HepG2 (cell line): ENCODE results near the gene SGCG. TPM values are rescaled to one million over a fixed set of nuclear protein-coding genes. Genes with fewer than 3 reads are reported as not detected.

Source experiments
- ATAC-seq: fragments of 200-7000 bp; cut with Tn5 transposase; 3 replicates; pipeline ENCODE4 v1.9.1; 2020; ENCODE audit warnings: mild to moderate bottlenecking, moderate library complexity
- BruUV-seq: library from RNA; stranded (reverse); fragments of 400-500 nt; replicated peaks from 2 replicates; lab custom pipeline; 2021; lab: Mats Ljungman, UMichigan
- CTCF ChIA-PET: fragments of 300-600 bp; formaldehyde crosslinking; extraction: SDS; loops from one replicate; lab custom pipeline; 2021; ENCODE audit warnings: low total read pairs, inconsistent platforms, low intra/inter-chr PET ratio; lab: Yijun Ruan, JAX
- POLR2A ChIA-PET: fragments of 350-600 bp; sonication (Branson Sonifier 250); formaldehyde crosslinking; loops from one replicate; lab custom pipeline; 2020; ENCODE audit warnings: antibody characterized with exemption, inconsistent platforms; lab: Yijun Ruan, JAX
- DNase-seq: peaks from one replicate; pipeline ENCODE4 v3.0.0-alpha.2; 2015; ENCODE audit warnings: low spot score
- FAIRE-seq: peaks from 3 replicates; lab custom pipeline; 2011; peaks lifted over from hg19 to GRCh38; lab: Jason Lieb, UNC
- H2AFZ ChIP-seq: one replicate; pipeline ENCODE4 v1.6.1; 2011; ENCODE audit warnings: low read length, inconsistent platforms
- H3K27ac ChIP-seq: fragments of 300-600 bp; 3 replicates; pipeline ENCODE4 v1.8.0; 2011; ENCODE audit warnings: mixed run types, mild to moderate bottlenecking, mixed read lengths, low read length, inconsistent platforms; ENCODE audit not compliant: insufficient read depth; ENCODE audit errors: extremely low read length
- H3K27me3 ChIP-seq, 2 experiments: fragments of 200-600 bp in 1 of 2; 2 replicates in 1 of 2; 3 replicates in 1 of 2; pipeline versions ENCODE4 v1.6.0 to v1.8.0; 2011; ENCODE audit warnings: low read length in 2 of 2, mild to moderate bottlenecking in 2 of 2, moderate library complexity in 2 of 2, inconsistent platforms in 1 of 2; ENCODE audit not compliant: insufficient read depth in 2 of 2, control insufficient read depth in 1 of 2
- H3K36me3 ChIP-seq, 2 experiments: fragments of 200-600 bp in 1 of 2; replicated peaks in 1 of 2; 2 replicates in 1 of 2; 3 replicates in 1 of 2; pipeline versions ENCODE4 v1.5.1 to v1.8.0; 2011; ENCODE audit warnings: low read length in 2 of 2, inconsistent platforms in 1 of 2; ENCODE audit not compliant: insufficient read depth in 2 of 2, control insufficient read depth in 1 of 2
- H3K4me1 ChIP-seq: 2 replicates; pipeline ENCODE4 v1.5.1; 2012; ENCODE audit warnings: low read length, inconsistent platforms; ENCODE audit not compliant: insufficient read depth
- H3K4me2 ChIP-seq: 2 replicates; pipeline ENCODE4 v1.6.0; 2011; ENCODE audit warnings: low read depth, low read length, inconsistent platforms
- H3K4me3 ChIP-seq, 3 experiments: fragments of 200-600 bp in 1 of 3; sonication (generic), shearing (Covaris generic) in 1 of 3; replicated peaks in 1 of 3; 2 replicates each; pipeline ENCODE4 v1.5.1; 2011 to 2016; ENCODE audit warnings: low read length in 3 of 3, inconsistent platforms in 2 of 3, low read depth in 2 of 3, mild to moderate bottlenecking in 2 of 3, control low read depth in 1 of 3, mixed read lengths in 1 of 3; ENCODE audit not compliant: insufficient read depth in 1 of 3
- H3K79me2 ChIP-seq: one replicate; pipeline ENCODE4 v1.6.1; 2011; ENCODE audit warnings: low read length, inconsistent platforms; ENCODE audit not compliant: insufficient read depth
- H3K9ac ChIP-seq: 2 replicates; pipeline ENCODE4 v1.6.0; 2011; ENCODE audit warnings: mild to moderate bottlenecking, low read depth, low read length, inconsistent platforms; ENCODE audit not compliant: insufficient read depth
- H3K9me3 ChIP-seq: 2 replicates; pipeline ENCODE4 v1.5.1; 2012; ENCODE audit warnings: mild to moderate bottlenecking, low read length
- H4K20me1 ChIP-seq: 2 replicates; pipeline ENCODE4 v1.6.0; 2011; ENCODE audit warnings: inconsistent platforms, mild to moderate bottlenecking, low read length, moderate library complexity; ENCODE audit not compliant: insufficient read depth
- FOSL2 ChIP-seq: sonication (generic); formaldehyde crosslinking; IDR thresholded peaks from 2 replicates; pipeline ENCODE4 v1.4.0; 2020; ENCODE audit warnings: missing genetic modification reagents
- HMG20A ChIP-seq: IDR thresholded peaks from 2 replicates; pipeline ENCODE4 v1.6.1; 2016; ENCODE audit warnings: borderline replicate concordance
- MEIS2 ChIP-seq: sonication (generic); formaldehyde crosslinking; IDR thresholded peaks from 2 replicates; pipeline ENCODE4 v1.9.0; 2021; ENCODE audit warnings: mild to moderate bottlenecking, missing genetic modification reagents
- PITX1 ChIP-seq: sonication (generic); formaldehyde crosslinking; IDR thresholded peaks from 2 replicates; pipeline ENCODE4 v1.5.1; 2020; ENCODE audit warnings: mild to moderate bottlenecking, missing genetic modification reagents
- RFX1 ChIP-seq: fragments of 450-650 bp; IDR thresholded peaks from 2 replicates; pipeline ENCODE4 v1.6.1; 2017
- TGIF2 ChIP-seq: IDR thresholded peaks from 2 replicates; pipeline ENCODE4 v1.6.1; 2016; ENCODE audit warnings: control low read depth, missing compliant biosample characterization
- YEATS4 ChIP-seq: sonication (generic); formaldehyde crosslinking; IDR thresholded peaks from 2 replicates; pipeline ENCODE4 v1.4.0; 2020; ENCODE audit warnings: missing genetic modification reagents, borderline replicate concordance
- ZNF160 ChIP-seq: sonication (generic); formaldehyde crosslinking; IDR thresholded peaks from 2 replicates; pipeline ENCODE4 v1.8.0; 2022; ENCODE audit warnings: mild to moderate bottlenecking, inconsistent platforms, missing genetic modification reagents
- ZNF430 ChIP-seq: sonication (generic); formaldehyde crosslinking; IDR thresholded peaks from 2 replicates; pipeline ENCODE4 v1.9.0; 2021; ENCODE audit warnings: mild to moderate bottlenecking, missing genetic modification reagents
- ZNF607 ChIP-seq: sonication (generic); formaldehyde crosslinking; IDR thresholded peaks from 2 replicates; pipeline ENCODE4 v1.5.1; 2020; ENCODE audit warnings: missing genetic modification reagents, mild to moderate bottlenecking, borderline replicate concordance
- ZNF644 ChIP-seq: IDR thresholded peaks from 2 replicates; pipeline ENCODE4 v1.6.1; 2016; ENCODE audit warnings: low read depth
- ZZZ3 ChIP-seq: sonication (generic); formaldehyde crosslinking; IDR thresholded peaks from 2 replicates; pipeline ENCODE4 v1.4.0; 2020; ENCODE audit warnings: missing genetic modification reagents, mild to moderate bottlenecking, borderline replicate concordance
- WGBS: methylation state at CpG from one replicate; pipeline ENCODE4 v1.1.6; 2017; ENCODE audit warnings: low lambda C conversion rate; 5-methylcytosine and 5-hydroxymethylcytosine counted together
- in situ Hi-C: cut with HindIII; loops from 2 replicates; pipeline ENCODE4 v1.10.0; 2017; ENCODE audit warnings: low pct_unique_long_range_greater_than_20kb; ENCODE audit not compliant: extremely low pct_ligation_motif_present
- intact Hi-C: fragments of 100-400 bp; cut with micrococcal nuclease; formaldehyde crosslinking; loops from one replicate; pipeline ENCODE4 v1.10.0; 2022; ENCODE audit not compliant: unreplicated experiment
- polyA plus RNA-seq, 8 experiments: library from polyadenylated mRNA; depleted of rRNA in 3 of 8; stranded (reverse) in 7 of 8; unstranded in 1 of 8; fragments of >200 nt; fragmentation: Illumina TruSeq in 4 of 8; extraction: Trizol in 4 of 8; gene quantifications; 2 replicates each; pipeline versions ENCODE4 v1.2.1 to v1.2.3, GENCODE V29; 2011 to 2016; ENCODE audit warnings: low read depth in 4 of 8, missing spikeins in 1 of 8, mixed read lengths in 1 of 8; ENCODE audit not compliant: insufficient read depth in 1 of 8
- total RNA-seq, 5 experiments: library from RNA; depleted of rRNA; stranded (reverse); fragments of >200 nt; fragmentation: Illumina TruSeq; extraction: Trizol; gene quantifications; 2 replicates each; pipeline ENCODE4 v1.2.3, GENCODE V29; 2016; ENCODE audit warnings: low read depth in 1 of 5
- TF ChIP-seq, protein P1 (sequence below): IDR thresholded peaks from 2 replicates; pipeline ENCODE4 v1.6.1; 2016
- TF ChIP-seq, protein P2 (sequence below), 2 experiments: fragments of 450-650 bp in 1 of 2; sonication (generic) in 1 of 2; formaldehyde crosslinking; IDR thresholded peaks; 2 replicates each; pipeline versions ENCODE4 v1.5.0 to v1.8.0; 2020 to 2022; ENCODE audit warnings: mild to moderate bottlenecking in 1 of 2, missing genetic modification reagents in 1 of 2

Gene SGCG
- total and polyA plus RNA-seq, 2 of the 13 experiments (the other 11 are each of a cell fraction or from before 2014, with no cell fraction given): not detected

- no peak for ATAC-seq
These were observed 73.7 kb downstream of the SGCG start for GRCh38 chr13:23254506-23254905.

GRCh38 chr13:23267571-23267970 lies 86.8 kb downstream of the SGCG start:
- Histone ChIP-seq H2AFZ (no peak overlapping the region), H3K4me2 (no peak overlapping the region), H3K27me3 (no peaks in the 10 kb centered on the region), H3K79me2 (no peaks in the 10 kb centered on the region), H3K4me3 (no peak overlapping the region), H4K20me1 (no peaks in the 10 kb centered on the region), H3K27ac (no peak overlapping the region), H3K4me1 (no peaks in the 10 kb centered on the region), H3K36me3 (no peaks in the 10 kb centered on the region), H3K9ac (no peak overlapping the region), H3K9me3 (no peaks in the 10 kb centered on the region)
- POLR2A ChIA-PET: no interaction called here
- DNase-seq (no peak), ATAC-seq (no peak), FAIRE-seq (no peak)
- CTCF ChIA-PET: no interaction called here
- in situ Hi-C loops: no loop called here
- intact Hi-C loops: no loop called here
- 10% methylated on average over 4 of the region's 4 CpGs for WGBS
- TF ChIP-seq ZNF644 (CRISPR knock-in tag): no peak
- BruUV-seq: no TSS peak

More at GRCh38 chr13:23254506-23254905, 73.7 kb downstream of the SGCG start:
- Histone ChIP-seq H3K9me3 (no peaks in the 10 kb centered on the region), H2AFZ (no peak overlapping the region), H4K20me1 (no peaks in the 10 kb centered on the region), H3K4me2 (no peak overlapping the region), H3K4me1 (no peaks in the 10 kb centered on the region), H3K27ac (no peak overlapping the region), H3K27me3 (no peaks in the 10 kb centered on the region), H3K9ac (no peak overlapping the region), H3K36me3 (no peaks in the 10 kb centered on the region), H3K4me3 (no peak overlapping the region), H3K79me2 (no peaks in the 10 kb centered on the region)
- FAIRE-seq (no peak), DNase-seq (no peak)
- TF ChIP-seq RFX1: no peak
- TF ChIP-seq TGIF2 (CRISPR knock-in tag): no peak
- POLR2A ChIA-PET: no interaction called here
- WGBS: 7% methylated on average over 3 of the region's 4 CpGs
- BruUV-seq: no TSS peak
- intact Hi-C loops (no loop called here), in situ Hi-C loops (no loop called here)
- CTCF ChIA-PET: no interaction called here

GRCh38 chr13:23268441-23268840 lies 87.7 kb downstream of the SGCG start:
- ATAC-seq (no peak), FAIRE-seq (no peak), DNase-seq (no peak)
- Histone ChIP-seq H3K9ac (no peak overlapping the region), H3K4me1 (no peaks in the 10 kb centered on the region), H4K20me1 (no peaks in the 10 kb centered on the region), H3K9me3 (no peaks in the 10 kb centered on the region), H3K27me3 (no peaks in the 10 kb centered on the region; a peak in 1 of 5 replicates), H3K4me3 (no peak overlapping the region), H2AFZ (no peak overlapping the region), H3K27ac (no peak overlapping the region), H3K4me2 (no peak overlapping the region), H3K79me2 (no peaks in the 10 kb centered on the region), H3K36me3 (no peaks in the 10 kb centered on the region)
- WGBS: 20% methylated on average over 1 of the region's 1 CpG
- CTCF ChIA-PET: no interaction called here
- in situ Hi-C loops (no loop called here), intact Hi-C loops (no loop called here)
- POLR2A ChIA-PET: no interaction called here
- BruUV-seq: no TSS peak
- TF ChIP-seq YEATS4 (CRISPR knock-in tag) (no peak), ZNF160 (CRISPR knock-in tag) (no peak), ZZZ3 (CRISPR knock-in tag) (no peak), PITX1 (CRISPR knock-in tag) (no peak), FOSL2 (no peak), ZNF430 (CRISPR knock-in tag) (no peak), HMG20A (CRISPR knock-in tag) (no peak), MEIS2 (CRISPR knock-in tag) (no peak), ZNF607 (CRISPR knock-in tag) (no peak)
- TF ChIP-seq, protein P1, sequence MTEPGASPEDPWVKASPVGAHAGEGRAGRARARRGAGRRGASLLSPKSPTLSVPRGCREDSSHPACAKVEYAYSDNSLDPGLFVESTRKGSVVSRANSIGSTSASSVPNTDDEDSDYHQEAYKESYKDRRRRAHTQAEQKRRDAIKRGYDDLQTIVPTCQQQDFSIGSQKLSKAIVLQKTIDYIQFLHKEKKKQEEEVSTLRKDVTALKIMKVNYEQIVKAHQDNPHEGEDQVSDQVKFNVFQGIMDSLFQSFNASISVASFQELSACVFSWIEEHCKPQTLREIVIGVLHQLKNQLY (CRISPR knock-in tag): no peak
- TF ChIP-seq, protein P2, sequence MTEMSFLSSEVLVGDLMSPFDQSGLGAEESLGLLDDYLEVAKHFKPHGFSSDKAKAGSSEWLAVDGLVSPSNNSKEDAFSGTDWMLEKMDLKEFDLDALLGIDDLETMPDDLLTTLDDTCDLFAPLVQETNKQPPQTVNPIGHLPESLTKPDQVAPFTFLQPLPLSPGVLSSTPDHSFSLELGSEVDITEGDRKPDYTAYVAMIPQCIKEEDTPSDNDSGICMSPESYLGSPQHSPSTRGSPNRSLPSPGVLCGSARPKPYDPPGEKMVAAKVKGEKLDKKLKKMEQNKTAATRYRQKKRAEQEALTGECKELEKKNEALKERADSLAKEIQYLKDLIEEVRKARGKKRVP (CRISPR knock-in tag; IDR thresholded peaks at IDR 0.05): no peak
